ENCODE measurements around the gene PMFBP1. TPM values are rescaled to one million over a fixed set of nuclear protein-coding genes. Genes with fewer than 3 reads are reported as not detected.
"Not testable (repeated sequence)": the region's sequence is repeated elsewhere in the genome, so short reads cannot be mapped to it uniquely, and the experiment has no call there.

PMFBP1 gene
- total RNA-seq, 2 experiments from 2014 or later = 3.1 to 3.3 TPM

DNA sequence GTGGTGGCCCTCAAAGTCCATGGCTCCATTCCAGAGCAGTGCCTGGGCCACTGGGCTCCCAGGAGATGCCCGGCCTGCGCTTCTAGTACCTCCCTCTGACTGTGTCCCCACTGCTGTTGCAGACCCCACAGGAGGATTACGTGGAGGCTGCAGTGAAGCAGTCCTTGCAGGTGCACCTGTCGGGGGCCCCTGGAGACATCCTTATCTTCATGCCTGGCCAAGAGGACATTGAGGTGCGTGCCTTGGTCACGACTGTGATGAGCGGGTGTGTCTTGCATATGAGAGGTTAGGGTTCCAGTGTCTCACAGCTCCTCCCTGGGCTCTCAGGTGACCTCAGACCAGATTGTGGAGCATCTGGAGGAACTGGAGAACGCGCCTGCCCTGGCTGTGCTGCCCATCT, 67.0 kb downstream of the PMFBP1 start:
- DNase-seq = no peak
- Mint-ChIP-seq H3K27ac (no peak overlapping the region), H3K4me3 (no peak overlapping the region), H3K36me3 (ENCODE audit: low read depth) (peaks cover 69% of the 10 kb centered on the region), H3K4me1 (no peaks in the 10 kb centered on the region), H3K27me3 (no peaks in the 10 kb centered on the region), H3K9me3 (no peaks in the 10 kb centered on the region)
- CTCF ChIA-PET = interaction anchor here (1.5 to 1.7 kb wide), 2 partner anchors 10 to 12 kb away, joined by 3 to 4 read pairs; partner anchors contain the start of genes DHX38 and TXNL4B
- POLR2A ChIA-PET = no interaction called here

- no peak for DNase-seq
- H3K9me3 Mint-ChIP-seq = no peaks in the 10 kb centered on the region
- no peak overlapping the region for H3K4me3 Mint-ChIP-seq
- peaks cover 73% of the 10 kb centered on the region for H3K36me3 Mint-ChIP-seq (ENCODE audit: low read depth)
- POLR2A ChIA-PET = no interaction called here
- no peaks in the 10 kb centered on the region for H3K27me3 Mint-ChIP-seq
- H3K27ac Mint-ChIP-seq = no peak overlapping the region
- H3K4me1 Mint-ChIP-seq = peaks cover 4% of the 10 kb centered on the region
- CTCF ChIA-PET = interaction anchor here (1.4 kb wide), 1 partner anchor 27 kb away, joined by 4 read pairs; no protein-coding TSS in a partner anchor
These were observed 70.8 kb downstream of the PMFBP1 start for GRCh38 chr16:72101195-72101594.

GRCh38 chr16:72099377-72099818, 72.6 kb downstream of the PMFBP1 start:
- no peaks in the 10 kb centered on the region for H3K9me3 Mint-ChIP-seq
- H3K27me3 Mint-ChIP-seq = no peaks in the 10 kb centered on the region
- DNase-seq = peak; percentile 68
- H3K27ac Mint-ChIP-seq = no peak overlapping the region
- peaks cover 17% of the 10 kb centered on the region for H3K4me1 Mint-ChIP-seq
- no peak overlapping the region for H3K4me3 Mint-ChIP-seq
- POLR2A ChIA-PET = no interaction called here
- CTCF ChIA-PET = no interaction called here
- peaks cover 64% of the 10 kb centered on the region for H3K36me3 Mint-ChIP-seq (ENCODE audit: low read depth)

DNA sequence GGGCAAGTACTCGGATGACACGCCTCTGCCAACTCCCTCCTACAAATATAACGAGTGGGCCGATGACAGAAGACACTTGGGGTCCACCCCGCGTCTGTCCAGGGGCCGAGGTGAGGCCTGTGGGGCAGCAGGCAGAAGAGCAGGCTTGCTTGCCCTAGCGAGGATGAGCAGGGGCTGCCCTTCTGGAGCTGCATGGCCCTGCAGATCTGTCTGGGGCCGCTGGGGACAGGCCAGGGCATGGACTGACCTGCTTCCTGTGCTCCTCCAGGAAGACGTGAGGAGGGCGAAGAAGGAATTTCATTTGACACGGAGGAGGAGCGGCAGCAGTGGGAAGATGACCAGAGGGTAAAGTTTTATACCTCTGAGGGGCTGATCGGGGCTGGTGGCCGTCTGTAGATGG, 73.0 kb downstream of the PMFBP1 start:
- no peak overlapping the region for H3K27ac Mint-ChIP-seq
- ChIA-PET POLR2A (interaction anchor here (0.7 kb wide), 1 partner anchor 14 kb away, joined by 7 read pairs; no protein-coding TSS in a partner anchor), CTCF (no interaction called here)
- peaks cover 60% of the 10 kb centered on the region for H3K36me3 Mint-ChIP-seq (ENCODE audit: low read depth)
- H3K9me3 Mint-ChIP-seq = no peaks in the 10 kb centered on the region
- no peak for DNase-seq
- H3K27me3 Mint-ChIP-seq = no peaks in the 10 kb centered on the region
- peaks cover 17% of the 10 kb centered on the region for H3K4me1 Mint-ChIP-seq
- H3K4me3 Mint-ChIP-seq = no peak overlapping the region

DNA sequence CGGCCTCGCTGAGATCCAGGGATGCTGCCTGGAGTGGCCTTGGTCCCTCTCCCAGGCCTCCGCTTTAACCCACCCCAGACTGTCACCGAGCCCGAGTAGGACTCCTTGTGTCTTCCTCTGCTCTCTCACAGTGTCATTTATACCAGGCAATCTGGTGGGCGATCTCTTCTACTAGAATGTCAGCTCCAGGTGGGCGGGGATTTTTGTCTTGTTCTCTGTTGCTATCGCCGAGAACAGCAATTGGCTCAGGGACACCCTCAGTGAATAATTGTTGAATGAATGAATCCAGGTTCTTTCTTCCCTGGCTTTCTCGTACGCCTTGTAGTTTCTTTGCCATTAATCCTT, 77.7 kb downstream of the PMFBP1 start:
- CTCF ChIA-PET = interaction anchor here (1.2 to 1.4 kb wide), 2 partner anchors 23 to 31 kb away, joined by 3 to 4 read pairs; no protein-coding TSS in a partner anchor
- peaks cover 39% of the 10 kb centered on the region for H3K4me1 Mint-ChIP-seq
- peaks cover 35% of the 10 kb centered on the region for H3K36me3 Mint-ChIP-seq (ENCODE audit: low read depth)
- H3K27me3 Mint-ChIP-seq = no peaks in the 10 kb centered on the region
- H3K27ac Mint-ChIP-seq = peak overlapping the region; percentile 98
- POLR2A ChIA-PET = no interaction called here
- peak overlapping the region; percentile 97 for H3K4me3 Mint-ChIP-seq
- no peaks in the 10 kb centered on the region for H3K9me3 Mint-ChIP-seq
- DNase-seq = no peak

DNA sequence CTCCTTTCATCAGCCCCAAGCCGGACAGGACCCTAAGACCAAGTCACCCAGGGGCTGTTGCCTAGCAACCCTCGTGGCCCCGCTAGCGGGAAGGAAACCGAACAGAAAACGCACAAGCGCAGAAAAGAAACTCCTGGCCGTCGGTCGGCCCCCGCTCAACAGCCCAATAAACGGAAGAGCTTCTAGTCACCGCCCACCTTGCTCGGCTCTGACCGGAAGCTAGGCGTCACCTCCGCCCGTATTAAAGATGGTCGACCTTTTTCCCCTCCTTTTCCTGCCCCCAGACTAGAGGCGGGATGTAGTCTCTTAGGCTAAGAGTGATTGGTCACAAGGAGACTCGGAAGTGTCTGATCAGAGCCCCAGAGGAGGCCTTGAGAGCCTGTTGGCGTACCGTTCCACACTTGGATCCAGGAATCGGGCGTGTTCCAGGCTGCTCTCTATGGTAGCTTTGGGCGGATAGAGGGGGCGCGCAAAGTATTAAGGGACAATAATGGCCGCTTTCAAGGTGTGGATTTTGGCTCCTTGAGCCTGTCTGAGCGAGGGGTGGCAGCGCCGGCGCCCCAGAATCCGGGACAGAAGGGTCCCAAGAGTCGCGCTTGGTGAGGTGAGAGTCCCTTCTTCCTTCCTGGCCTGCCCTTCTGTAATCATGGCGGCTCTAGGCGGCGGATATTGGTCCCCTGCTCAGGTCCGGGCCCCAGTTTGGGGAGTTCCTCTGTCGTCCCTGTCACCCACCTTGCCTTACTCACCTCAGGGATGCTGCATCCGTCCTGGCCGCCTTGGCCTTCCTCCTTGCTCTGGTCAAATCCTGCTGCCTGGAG, 78.3 kb downstream of the PMFBP1 start, which contains the start of the genes DHX38 and TXNL4B:
DHX38 (plus strand) TSS at position 400 of the 818 bp plus-strand sequence. CDS start 2,311 bp downstream, outside the sequence.
TXNL4B (minus strand) TSS at position 173 of the 818 bp plus-strand sequence. CDS start 2,871 bp downstream, outside the sequence.
- H3K4me1 Mint-ChIP-seq = peaks cover 39% of the 10 kb centered on the region
- no peaks in the 10 kb centered on the region for H3K9me3 Mint-ChIP-seq
- peak; percentile 96 for DNase-seq
- CTCF ChIA-PET = interaction anchor here (0.8 to 1.7 kb wide), 3 partner anchors 11 to 529 kb away, joined by 3 to 4 read pairs (median 3); no protein-coding TSS in a partner anchor
- peak within 1 kb of the TSS; percentile 98 for H3K27ac Mint-ChIP-seq
- peak within 1 kb of the TSS; percentile 97 for H3K4me3 Mint-ChIP-seq
- peaks cover 35% of the 10 kb centered on the region for H3K36me3 Mint-ChIP-seq (ENCODE audit: low read depth)
- POLR2A ChIA-PET = no interaction called here
- H3K27me3 Mint-ChIP-seq = no peaks in the 10 kb centered on the region

GRCh38 chr16:72092832-72093447, 79.0 kb downstream of the PMFBP1 start:
- peaks cover 39% of the 10 kb centered on the region for H3K4me1 Mint-ChIP-seq
- ChIA-PET POLR2A (no interaction called here), CTCF (interaction anchor here (0.6 to 1.7 kb wide), 5 partner anchors 9 to 528 kb away, joined by 3 to 4 read pairs (median 3); no protein-coding TSS in a partner anchor)
- H3K27ac Mint-ChIP-seq = peak overlapping the region; percentile 98
- peaks cover 36% of the 10 kb centered on the region for H3K36me3 Mint-ChIP-seq (ENCODE audit: low read depth)
- DNase-seq = no peak
- H3K9me3 Mint-ChIP-seq = no peaks in the 10 kb centered on the region
- no peaks in the 10 kb centered on the region for H3K27me3 Mint-ChIP-seq
- peak overlapping the region; percentile 97 for H3K4me3 Mint-ChIP-seq

- Mint-ChIP-seq H3K4me1 (peaks cover 35% of the 10 kb centered on the region), H3K27me3 (no peaks in the 10 kb centered on the region), H3K4me3 (peak overlapping the region; percentile 9), H3K27ac (no peak overlapping the region), H3K36me3 (ENCODE audit: low read depth) (peaks cover 30% of the 10 kb centered on the region), H3K9me3 (no peaks in the 10 kb centered on the region)
- CTCF ChIA-PET = no interaction called here
- POLR2A ChIA-PET = no interaction called here
- no peak for DNase-seq
These were observed 80.7 kb downstream of the PMFBP1 start for GRCh38 chr16:72091217-72091616.

GRCh38 chr16:72085002-72085401, 87.0 kb downstream of the PMFBP1 start:
- H3K4me3 Mint-ChIP-seq = no peak overlapping the region
- peaks cover 9% of the 10 kb centered on the region for H3K9me3 Mint-ChIP-seq
- CTCF ChIA-PET = interaction anchor here (0.6 to 2.0 kb wide), 2 partner anchors 10 kb away, joined by 3 to 4 read pairs; no protein-coding TSS in a partner anchor
- peaks cover 43% of the 10 kb centered on the region for H3K36me3 Mint-ChIP-seq (ENCODE audit: low read depth)
- no peak overlapping the region for H3K27ac Mint-ChIP-seq
- POLR2A ChIA-PET = no interaction called here
- DNase-seq = no peak
- no peaks in the 10 kb centered on the region for H3K4me1 Mint-ChIP-seq
- H3K27me3 Mint-ChIP-seq = no peaks in the 10 kb centered on the region

GRCh38 chr16:72084445-72084844, 87.5 kb downstream of the PMFBP1 start:
- Mint-ChIP-seq H3K27ac (no peak overlapping the region), H3K9me3 (peaks cover 9% of the 10 kb centered on the region), H3K4me3 (no peak overlapping the region), H3K4me1 (no peaks in the 10 kb centered on the region), H3K27me3 (no peaks in the 10 kb centered on the region), H3K36me3 (ENCODE audit: low read depth) (peaks cover 40% of the 10 kb centered on the region)
- no peak for DNase-seq
- ChIA-PET POLR2A (interaction anchor here (0.6 kb wide), 1 partner anchor 14 kb away, joined by 7 read pairs; no protein-coding TSS in a partner anchor), CTCF (interaction anchor here (0.6 to 1.3 kb wide), 2 partner anchors 8 to 9 kb away, joined by 3 read pairs; no protein-coding TSS in a partner anchor)

GRCh38 chr16:72083778-72084404, 88.1 kb downstream of the PMFBP1 start:
- CTCF ChIA-PET = interaction anchor here (0.9 to 1.3 kb wide), 2 partner anchors 8 to 14 kb away, joined by 3 read pairs; no protein-coding TSS in a partner anchor
- H3K27ac Mint-ChIP-seq = no peak overlapping the region
- no peak for DNase-seq
- H3K4me3 Mint-ChIP-seq = no peak overlapping the region
- H3K9me3 Mint-ChIP-seq = peaks cover 9% of the 10 kb centered on the region
- no peaks in the 10 kb centered on the region for H3K4me1 Mint-ChIP-seq
- POLR2A ChIA-PET = no interaction called here
- peaks cover 35% of the 10 kb centered on the region for H3K36me3 Mint-ChIP-seq (ENCODE audit: low read depth)
- no peaks in the 10 kb centered on the region for H3K27me3 Mint-ChIP-seq

- H3K4me3 Mint-ChIP-seq; H3K9me3 Mint-ChIP-seq; POLR2A ChIA-PET; H3K27ac Mint-ChIP-seq; CTCF ChIA-PET; H3K27me3 Mint-ChIP-seq; H3K36me3 Mint-ChIP-seq (ENCODE audit: low read depth); H3K4me1 Mint-ChIP-seq; DNase-seq: not testable (repeated sequence)
These were observed 94.8 kb downstream of the PMFBP1 start for GRCh38 chr16:72076991-72077706.
